ENCODE data around the gene NKAIN4. TPM values are rescaled to one million over a fixed set of nuclear protein-coding genes. Genes with fewer than 3 reads are reported as not detected.

Gene NKAIN4
- total and polyA plus RNA-seq, 2 experiments from 2014 or later: 12.6 to 13.2 TPM

- H3K4me1 ChIP-seq (ENCODE audit: insufficient read depth): peaks cover 8% of the 10 kb centered on the region; the same call in 1 of the 2 replicates
- no peak overlapping the region for H3K4me2 ChIP-seq
- peaks cover 11% of the 10 kb centered on the region for H3K4me1 Mint-ChIP-seq
- peaks cover 30% of the 10 kb centered on the region for H3K79me2 ChIP-seq (replicated peaks; ENCODE audit: insufficient read depth)
- ATAC-seq: no peak
- no peaks in the 10 kb centered on the region for H3K9me3 Mint-ChIP-seq
- H3K36me3 ChIP-seq (ENCODE audit: insufficient read depth): no peaks in the 10 kb centered on the region
- no peak overlapping the region for H3K27ac ChIP-seq (ENCODE audit: low read depth)
- no peak for DNase-seq (ENCODE audit: low spot score)
- H3K36me3 Mint-ChIP-seq (ENCODE audit: low read depth): no peaks in the 10 kb centered on the region; the same call in 2 of the 3 replicates
- no peaks in the 10 kb centered on the region for H3K9me2 ChIP-seq (ENCODE audit: insufficient read depth)
- no peak overlapping the region for H3K27ac Mint-ChIP-seq
- no peaks in the 10 kb centered on the region for H3F3A ChIP-seq (replicated peaks; ENCODE audit: low read depth)
- H4K20me1 ChIP-seq (replicated peaks; ENCODE audit: insufficient read depth): peaks cover 19% of the 10 kb centered on the region; the same call in 1 of the 2 replicates
- peaks cover 19% of the 10 kb centered on the region for H3K27me3 Mint-ChIP-seq (ENCODE audit: insufficient read depth, low read depth, poor library complexity)
- TF ChIP-seq CREB1 (CRISPR knock-in tag; IDR thresholded peaks at IDR 0.05; ENCODE audit: low read depth) (no peak), REST (IDR thresholded peaks at IDR 0.05; ENCODE audit: unreplicated experiment) (no peak), EZH2 (IDR thresholded peaks at IDR 0.05; ENCODE audit: low read depth, unreplicated experiment) (no peak), ZNF462 (CRISPR knock-in tag; IDR thresholded peaks at IDR 0.05) (no peak), EZH2phosphoT487 (IDR thresholded peaks at IDR 0.05; ENCODE audit: unreplicated experiment) (no peak), STAT1 (IDR thresholded peaks at IDR 0.05; ENCODE audit: unreplicated experiment) (no peak), ZNF114 (CRISPR knock-in tag; IDR thresholded peaks at IDR 0.05) (no peak), CTCF (conservative IDR thresholded peaks at IDR 0.05; ENCODE audit: low read depth in 2 of 2) (no peak), JUNB (IDR thresholded peaks at IDR 0.05; ENCODE audit: unreplicated experiment) (no peak), ZNF331 (CRISPR knock-in tag; IDR thresholded peaks at IDR 0.05; ENCODE audit: low read depth) (no peak), NANOG (IDR thresholded peaks at IDR 0.05; ENCODE audit: borderline replicate concordance) (no peak), ETS1 (IDR thresholded peaks at IDR 0.05) (no peak), POLR2AphosphoS5 (IDR thresholded peaks at IDR 0.05; ENCODE audit: low read depth) (no peak)
- H3K4me3 ChIP-seq: no peak overlapping the region
- no peak overlapping the region for H2AFZ ChIP-seq
- H3K27me3 ChIP-seq (ENCODE audit: insufficient read depth): no peaks in the 10 kb centered on the region
- peak overlapping the region; percentile 74; the same call in 1 of the 3 replicates for H3K4me3 Mint-ChIP-seq
Measured at GRCh38 chr20:63270606-63271325, 16.5 kb upstream of the NKAIN4 start.
